Gastroesophageal sphincter (tissue), 4 donors: ENCODE measurements around the gene KIR2DL3. TPM values are rescaled to one million over a fixed set of nuclear protein-coding genes. Genes with fewer than 3 reads are reported as not detected.
A peak's percentile ranks its signal among the peaks of the same experiment; 100 is the strongest.
"Not testable (repeated sequence)": the region's sequence is repeated elsewhere in the genome, so short reads cannot be mapped to it uniquely, and the experiment has no call there.

Source experiments
- ATAC-seq: fragments of 150-250 bp; one replicate; pipeline ENCODE4 v1.9.1; 2016; ENCODE audit warnings: mild to moderate bottlenecking, moderate library complexity
- H3K27ac ChIP-seq, 4 donors: fragments of 200-600 bp; sonication (generic) in 3 of 4; 1 replicate in 3 of 4; 2 replicates in 1 of 4; pipeline ENCODE4 v1.5.1; 2016 to 2019
- H3K27me3 ChIP-seq: fragments of 200-600 bp; sonication (generic); one replicate; pipeline ENCODE4 v1.5.1; 2019
- H3K36me3 ChIP-seq, 2 donors: fragments of 200-600 bp; sonication (generic); one replicate each; pipeline ENCODE4 v1.5.1; 2019; ENCODE audit warnings: control low read depth in 1 of 2
- H3K4me1 ChIP-seq, 3 donors: fragments of 200-600 bp; sonication (generic); 1 replicate in 2 of 3; 2 replicates in 1 of 3; pipeline ENCODE4 v1.5.1; 2016 to 2019; ENCODE audit warnings: control low read depth in 2 of 3
- H3K4me3 ChIP-seq, 2 donors: fragments of 200-600 bp; sonication (generic); one replicate each; pipeline ENCODE4 v1.5.1; 2019; ENCODE audit warnings: mild to moderate bottlenecking in 1 of 2, moderate library complexity in 1 of 2
- H3K9me3 ChIP-seq, 3 donors: fragments of 200-600 bp; sonication (generic); one replicate each; pipeline ENCODE4 v1.5.1; 2017 to 2019; ENCODE audit warnings: control low read depth in 2 of 3
- EP300 ChIP-seq: sonication (generic); formaldehyde crosslinking; IDR thresholded peaks from one replicate; pipeline ENCODE4 v1.6.1; 2017; ENCODE audit warnings: antibody characterized with exemption, mild to moderate bottlenecking
- POLR2A ChIP-seq, 2 donors: fragments of 450-650 bp; IDR thresholded peaks; one replicate each; pipeline ENCODE4 v1.6.1; 2017; ENCODE audit warnings: antibody characterized with exemption in 2 of 2, mild to moderate bottlenecking in 2 of 2, moderate library complexity in 1 of 2
- POLR2AphosphoS5 ChIP-seq: sonication (generic); formaldehyde crosslinking; IDR thresholded peaks from one replicate; pipeline ENCODE4 v1.6.1; 2017; ENCODE audit warnings: antibody characterized with exemption
- WGBS, 2 donors: methylation state at CpG; one replicate each; pipeline ENCODE4 v1.1.5; 2018; ENCODE audit warnings: low coverage in 1 of 2; 5-methylcytosine and 5-hydroxymethylcytosine counted together
- total RNA-seq, 4 donors: library from RNA; depleted of rRNA; stranded (reverse); fragments of >200 nt; gene quantifications; one replicate each; pipeline ENCODE4 v1.1.0, GENCODE V29; 2016
- TF ChIP-seq, protein P1 (sequence below), 4 experiments: fragments of 200-600 bp in 2 of 4; fragments of 450-650 bp in 2 of 4; sonication (generic) in 1 of 4; IDR thresholded peaks; one replicate each; pipeline ENCODE4 v1.5.1; 2017 to 2019; ENCODE audit warnings: antibody characterized with exemption in 4 of 4, mild to moderate bottlenecking in 2 of 4, moderate library complexity in 2 of 4

KIR2DL3 gene
- total RNA-seq, 4 donors from 2014 or later, result 0.25 TPM; not detected in 3

DNA sequence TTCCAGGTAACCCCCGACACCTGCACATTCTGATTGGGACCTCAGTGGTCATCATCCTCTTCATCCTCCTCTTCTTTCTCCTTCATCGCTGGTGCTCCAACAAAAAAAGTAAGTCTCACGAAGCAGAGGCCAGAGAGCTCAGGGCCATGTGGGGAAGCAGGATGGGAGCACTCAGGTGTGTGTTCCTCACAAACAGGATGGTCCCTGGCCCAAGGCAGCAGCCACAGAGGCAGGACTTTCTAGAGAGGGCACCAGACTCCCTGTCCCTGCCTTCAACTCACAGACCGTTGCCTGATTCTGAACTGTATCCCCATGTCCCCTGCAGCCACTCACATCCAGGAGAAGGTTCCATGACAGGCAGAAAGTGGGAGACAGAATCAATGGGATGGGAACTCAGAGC lies 44.6 kb downstream of the KIR2DL3 start:
- not testable (repeated sequence) for H3K9me3 ChIP-seq, H3K27ac ChIP-seq, H3K4me3 ChIP-seq, H3K4me1 ChIP-seq, ATAC-seq, H3K36me3 ChIP-seq
- 53 to 86% methylated on average over 2 to 3 of the region's 4 CpGs for WGBS, 2 donors
- peaks cover 13% of the 10 kb centered on the region for H3K27me3 ChIP-seq

DNA sequence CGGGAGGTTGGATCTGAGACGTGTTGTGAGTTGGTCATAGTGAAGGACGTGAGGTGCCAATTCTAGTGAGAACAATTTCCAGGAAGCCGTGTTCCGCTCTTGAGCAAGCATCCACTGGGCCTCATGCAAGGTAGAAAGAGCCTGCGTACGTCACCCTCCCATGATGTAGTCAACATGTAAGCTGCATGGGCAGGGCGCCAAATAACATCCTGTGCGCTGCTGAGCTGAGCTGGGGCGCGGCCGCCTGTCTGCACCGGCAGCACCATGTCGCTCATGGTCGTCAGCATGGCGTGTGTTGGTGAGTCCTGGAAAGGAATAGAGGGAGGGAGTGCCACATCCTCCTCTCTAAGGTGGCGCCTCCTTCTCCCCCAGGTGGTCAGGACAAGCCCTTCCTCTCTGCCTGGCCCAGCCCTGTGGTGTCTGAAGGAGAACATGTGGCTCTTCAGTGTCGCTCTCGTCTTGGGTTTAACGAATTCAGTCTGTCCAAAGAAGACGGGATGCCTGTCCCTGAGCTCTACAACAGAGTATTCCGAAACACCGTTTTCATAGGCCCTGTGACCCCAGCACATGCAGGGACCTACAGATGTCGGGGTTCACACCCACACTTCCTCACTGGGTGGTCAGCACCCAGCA lies 47.9 kb downstream of the KIR2DL3 start:
- H3K27me3 ChIP-seq, result peaks cover 13% of the 10 kb centered on the region
- not testable (repeated sequence) for H3K4me3 ChIP-seq, H3K36me3 ChIP-seq, H3K9me3 ChIP-seq, H3K27ac ChIP-seq, ATAC-seq, H3K4me1 ChIP-seq
- 80 to 89% methylated on average over 5 to 14 of the region's 24 CpGs for WGBS, 2 donors

DNA sequence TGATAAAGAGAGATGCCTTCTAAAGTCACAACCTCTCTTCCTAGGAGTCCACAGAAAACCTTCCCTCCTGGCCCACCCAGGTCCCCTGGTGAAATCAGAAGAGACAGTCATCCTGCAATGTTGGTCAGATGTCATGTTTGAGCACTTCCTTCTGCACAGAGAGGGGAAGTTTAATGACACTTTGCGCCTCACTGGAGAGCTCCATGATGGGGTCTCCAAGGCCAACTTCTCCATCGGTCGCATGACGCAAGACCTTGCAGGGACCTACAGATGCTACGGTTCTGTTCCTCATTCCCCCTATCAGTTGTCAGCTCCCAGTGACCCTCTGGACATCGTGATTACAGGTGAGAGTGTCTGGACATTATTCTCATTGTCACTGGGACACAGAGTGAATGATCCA lies 49.8 kb downstream of the KIR2DL3 start:
- not testable (repeated sequence) for H3K4me3 ChIP-seq, H3K27ac ChIP-seq, H3K36me3 ChIP-seq, ATAC-seq, H3K4me1 ChIP-seq, H3K9me3 ChIP-seq
- H3K27me3 ChIP-seq, result peaks cover 13% of the 10 kb centered on the region
- 84% methylated on average over 6 of the region's 6 CpGs; no CpG with 5 or more reads in 1 of the 2 donors for WGBS, 2 donors

- no peak for TF ChIP-seq POLR2AphosphoS5
- TF ChIP-seq, protein P1, sequence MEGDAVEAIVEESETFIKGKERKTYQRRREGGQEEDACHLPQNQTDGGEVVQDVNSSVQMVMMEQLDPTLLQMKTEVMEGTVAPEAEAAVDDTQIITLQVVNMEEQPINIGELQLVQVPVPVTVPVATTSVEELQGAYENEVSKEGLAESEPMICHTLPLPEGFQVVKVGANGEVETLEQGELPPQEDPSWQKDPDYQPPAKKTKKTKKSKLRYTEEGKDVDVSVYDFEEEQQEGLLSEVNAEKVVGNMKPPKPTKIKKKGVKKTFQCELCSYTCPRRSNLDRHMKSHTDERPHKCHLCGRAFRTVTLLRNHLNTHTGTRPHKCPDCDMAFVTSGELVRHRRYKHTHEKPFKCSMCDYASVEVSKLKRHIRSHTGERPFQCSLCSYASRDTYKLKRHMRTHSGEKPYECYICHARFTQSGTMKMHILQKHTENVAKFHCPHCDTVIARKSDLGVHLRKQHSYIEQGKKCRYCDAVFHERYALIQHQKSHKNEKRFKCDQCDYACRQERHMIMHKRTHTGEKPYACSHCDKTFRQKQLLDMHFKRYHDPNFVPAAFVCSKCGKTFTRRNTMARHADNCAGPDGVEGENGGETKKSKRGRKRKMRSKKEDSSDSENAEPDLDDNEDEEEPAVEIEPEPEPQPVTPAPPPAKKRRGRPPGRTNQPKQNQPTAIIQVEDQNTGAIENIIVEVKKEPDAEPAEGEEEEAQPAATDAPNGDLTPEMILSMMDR (IDR thresholded peaks at IDR 0.05), result no peak
- TF ChIP-seq EP300, result no peak
- no peak for TF ChIP-seq POLR2A (IDR thresholded peaks at IDR 0.05)
- ATAC-seq, result no peak
Observed at GRCh38 chr19:54790711-54791110, 52.4 kb downstream of the KIR2DL3 start.

GRCh38 chr19:54791476-54791875 lies 53.2 kb downstream of the KIR2DL3 start:
- no peak for TF ChIP-seq EP300
- TF ChIP-seq POLR2AphosphoS5, result no peak
- TF ChIP-seq POLR2A (IDR thresholded peaks at IDR 0.05), result no peak
- TF ChIP-seq, protein P1 (IDR thresholded peaks at IDR 0.05), result no peak
- H3K4me1 ChIP-seq, result no peaks in the 10 kb centered on the region
- no peaks in the 10 kb centered on the region for H3K36me3 ChIP-seq
- WGBS, 2 donors, result 69 to 73% methylated on average over 3 to 6 of the region's 6 CpGs
- ATAC-seq, result no peak
- no peak overlapping the region for H3K27ac ChIP-seq
- no peaks in the 10 kb centered on the region for H3K9me3 ChIP-seq
- H3K4me3 ChIP-seq, result no peak overlapping the region
- peaks cover 11% of the 10 kb centered on the region for H3K27me3 ChIP-seq

More at GRCh38 chr19:54790711-54791110, 52.4 kb downstream of the KIR2DL3 start:
- no peaks in the 10 kb centered on the region for H3K4me1 ChIP-seq
- 17 to 44% methylated on average over 1 to 2 of the region's 5 CpGs for WGBS, 2 donors
- no peak overlapping the region for H3K27ac ChIP-seq
- H3K4me3 ChIP-seq, result no peak overlapping the region
- H3K36me3 ChIP-seq, result no peaks in the 10 kb centered on the region
- H3K27me3 ChIP-seq, result peaks cover 13% of the 10 kb centered on the region
- H3K9me3 ChIP-seq, result no peaks in the 10 kb centered on the region

- Histone ChIP-seq H3K27me3 (peaks cover 16% of the 10 kb centered on the region), H3K27ac (no peak overlapping the region), H3K4me1 (no peaks in the 10 kb centered on the region), H3K4me3 (peak overlapping the region in 1 of 2 donors; percentile 20), H3K9me3 (no peaks in the 10 kb centered on the region), H3K36me3 (no peaks in the 10 kb centered on the region)
- no peak for TF ChIP-seq EP300
- no peak for TF ChIP-seq POLR2AphosphoS5
- TF ChIP-seq POLR2A (IDR thresholded peaks at IDR 0.05), result no peak
- TF ChIP-seq, protein P1 (IDR thresholded peaks at IDR 0.05), result no peak
- no peak for ATAC-seq
- WGBS, 2 donors, result 45 to 64% methylated on average over 8 of the region's 8 CpGs
Observed at GRCh38 chr19:54792814-54793213, 54.5 kb downstream of the KIR2DL3 start.
